ENCODE data around the gene BMI1.

DNA sequence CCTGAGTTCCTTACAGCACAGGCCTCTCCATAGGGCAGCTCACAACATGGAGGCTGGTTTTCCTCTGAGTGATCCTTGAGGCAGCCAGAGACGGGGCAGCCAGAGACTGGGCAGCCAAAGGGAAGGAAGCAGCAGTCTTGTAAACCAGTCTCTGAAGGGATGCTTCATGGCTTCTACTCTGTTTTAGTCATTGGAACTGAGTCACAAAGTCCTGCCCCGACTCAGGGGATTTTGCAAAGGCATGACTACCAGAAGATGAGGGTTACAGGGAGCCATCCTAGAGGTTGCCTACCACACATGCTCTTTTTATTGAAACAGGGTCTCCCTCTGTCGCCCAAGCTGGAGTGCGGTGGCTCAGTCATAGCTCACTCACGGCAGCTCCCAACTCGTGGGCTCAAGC lies 49.1 kb upstream of the BMI1 start:
- TF ChIP-seq, protein P1, sequence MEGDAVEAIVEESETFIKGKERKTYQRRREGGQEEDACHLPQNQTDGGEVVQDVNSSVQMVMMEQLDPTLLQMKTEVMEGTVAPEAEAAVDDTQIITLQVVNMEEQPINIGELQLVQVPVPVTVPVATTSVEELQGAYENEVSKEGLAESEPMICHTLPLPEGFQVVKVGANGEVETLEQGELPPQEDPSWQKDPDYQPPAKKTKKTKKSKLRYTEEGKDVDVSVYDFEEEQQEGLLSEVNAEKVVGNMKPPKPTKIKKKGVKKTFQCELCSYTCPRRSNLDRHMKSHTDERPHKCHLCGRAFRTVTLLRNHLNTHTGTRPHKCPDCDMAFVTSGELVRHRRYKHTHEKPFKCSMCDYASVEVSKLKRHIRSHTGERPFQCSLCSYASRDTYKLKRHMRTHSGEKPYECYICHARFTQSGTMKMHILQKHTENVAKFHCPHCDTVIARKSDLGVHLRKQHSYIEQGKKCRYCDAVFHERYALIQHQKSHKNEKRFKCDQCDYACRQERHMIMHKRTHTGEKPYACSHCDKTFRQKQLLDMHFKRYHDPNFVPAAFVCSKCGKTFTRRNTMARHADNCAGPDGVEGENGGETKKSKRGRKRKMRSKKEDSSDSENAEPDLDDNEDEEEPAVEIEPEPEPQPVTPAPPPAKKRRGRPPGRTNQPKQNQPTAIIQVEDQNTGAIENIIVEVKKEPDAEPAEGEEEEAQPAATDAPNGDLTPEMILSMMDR (IDR thresholded peaks at IDR 0.05), result no peak
- no peak for TF ChIP-seq POLR2A (IDR thresholded peaks at IDR 0.05)

Measured in testis (tissue), 2 donors.